Body of pancreas (tissue), 4 donors: ENCODE data around the gene GOLGA3. TPM values are rescaled to one million over a fixed set of nuclear protein-coding genes. Genes with fewer than 3 reads are reported as not detected.

Source experiments
- ATAC-seq: fragments of 150-250 bp; one replicate; pipeline ENCODE4 v1.9.1; 2016
- DNase-seq, 4 donors: peaks; one replicate each; pipeline ENCODE4 v3.0.0-alpha.2; 2019
- H3K27ac ChIP-seq, 4 donors: fragments of 200-600 bp; sonication (generic); 1 replicate in 3 of 4; 2 replicates in 1 of 4; pipeline versions ENCODE4 v1.5.1 to v1.6.1; 2016 to 2019; ENCODE audit warnings: mild to moderate bottlenecking in 1 of 4, mixed read lengths in 1 of 4, moderate library complexity in 1 of 4
- H3K27me3 ChIP-seq, 2 donors: fragments of 200-600 bp; sonication (generic); one replicate each; pipeline ENCODE4 v1.6.0; 2016; ENCODE audit warnings: mild to moderate bottlenecking in 1 of 2
- H3K36me3 ChIP-seq, 2 donors: fragments of 200-600 bp; sonication (generic); replicated peaks in 1 of 2; 2 replicates each; pipeline ENCODE4 v1.5.1; 2016; ENCODE audit warnings: low read depth in 2 of 2; ENCODE audit not compliant: insufficient read depth in 1 of 2
- H3K4me1 ChIP-seq: fragments of 200-600 bp; sonication (generic); one replicate; pipeline ENCODE4 v1.6.0; 2016
- H3K4me3 ChIP-seq, 2 donors: fragments of 200-600 bp; sonication (generic); 1 replicate in 1 of 2; 2 replicates in 1 of 2; pipeline ENCODE4 v1.5.1; 2016 to 2019
- H3K9me3 ChIP-seq, 3 donors: fragments of 200-600 bp; sonication (generic); 1 replicate in 2 of 3; 2 replicates in 1 of 3; pipeline ENCODE4 v1.5.1; 2016
- POLR2A ChIP-seq, 3 donors: fragments of 450-650 bp; IDR thresholded peaks; one replicate each; pipeline ENCODE4 v1.6.1; 2016; ENCODE audit warnings: antibody characterized with exemption in 3 of 3, mild to moderate bottlenecking in 2 of 3
- whole genome bisulfite sequencing, 2 donors: methylation state at CpG; one replicate each; pipeline ENCODE4 v1.1.5; 2017; 5-methylcytosine and 5-hydroxymethylcytosine counted together
- intact Hi-C: fragments of 100-400 bp; cut with DNase I; formaldehyde crosslinking; loops from one replicate; pipeline ENCODE4 v1.15.1; 2023
- small RNA-seq: library from RNA; depleted of rRNA; stranded (forward); fragments of <200 nt; gene quantifications from one replicate; pipeline ENCODE3, GENCODE V24; 2016
- total RNA-seq, 2 donors: library from RNA; depleted of rRNA; stranded (reverse); fragments of >200 nt; gene quantifications; one replicate each; pipeline ENCODE4 v1.1.0, GENCODE V29; 2016
- TF ChIP-seq, protein P1 (sequence below), 7 experiments: fragments of 450-650 bp in 4 of 7; fragments of 200-600 bp in 3 of 7; sonication (generic) in 3 of 7; IDR thresholded peaks; one replicate each; pipeline ENCODE4 v1.5.1; 2016 to 2019; ENCODE audit warnings: antibody characterized with exemption in 7 of 7

Gene GOLGA3
- total RNA-seq, 2 donors from 2014 or later, result 57.3 to 98.6 TPM

DNA sequence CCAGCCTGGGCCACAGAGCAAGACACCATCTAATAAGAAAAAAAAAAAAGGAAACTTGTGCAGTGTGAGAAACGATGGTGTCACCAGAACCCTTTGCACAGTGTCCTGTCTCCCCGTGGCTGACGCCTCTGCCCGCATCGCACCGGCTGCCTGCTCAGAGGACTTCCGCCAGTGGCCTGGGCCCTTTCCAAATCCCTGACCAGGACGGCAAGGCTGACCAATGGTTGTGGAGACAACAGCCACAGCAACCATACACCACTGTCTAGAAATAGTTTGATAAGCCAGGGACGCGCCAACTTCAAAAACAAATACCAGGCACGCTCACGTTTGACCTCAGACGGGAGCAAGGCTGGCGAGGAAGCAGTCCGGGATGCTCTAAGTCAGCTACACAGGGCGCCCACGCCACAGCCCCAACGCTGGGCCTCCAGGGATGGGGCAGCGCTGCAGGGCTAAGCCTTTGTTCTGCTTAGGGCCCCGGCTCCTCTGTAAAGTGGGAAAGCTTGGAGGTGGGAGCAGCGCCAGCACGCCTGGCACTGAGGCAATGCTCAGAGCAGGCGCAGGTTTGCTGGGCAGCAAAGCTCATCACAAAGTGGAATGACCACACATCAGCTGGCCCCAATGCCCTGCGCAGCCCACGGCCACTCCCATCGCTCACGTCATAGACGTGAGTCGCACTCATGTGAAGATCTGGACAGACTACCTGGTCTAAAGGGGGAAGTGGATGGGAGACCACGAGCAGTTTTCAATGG, 105.5 kb downstream of the GOLGA3 start:
- TF ChIP-seq, protein P1, sequence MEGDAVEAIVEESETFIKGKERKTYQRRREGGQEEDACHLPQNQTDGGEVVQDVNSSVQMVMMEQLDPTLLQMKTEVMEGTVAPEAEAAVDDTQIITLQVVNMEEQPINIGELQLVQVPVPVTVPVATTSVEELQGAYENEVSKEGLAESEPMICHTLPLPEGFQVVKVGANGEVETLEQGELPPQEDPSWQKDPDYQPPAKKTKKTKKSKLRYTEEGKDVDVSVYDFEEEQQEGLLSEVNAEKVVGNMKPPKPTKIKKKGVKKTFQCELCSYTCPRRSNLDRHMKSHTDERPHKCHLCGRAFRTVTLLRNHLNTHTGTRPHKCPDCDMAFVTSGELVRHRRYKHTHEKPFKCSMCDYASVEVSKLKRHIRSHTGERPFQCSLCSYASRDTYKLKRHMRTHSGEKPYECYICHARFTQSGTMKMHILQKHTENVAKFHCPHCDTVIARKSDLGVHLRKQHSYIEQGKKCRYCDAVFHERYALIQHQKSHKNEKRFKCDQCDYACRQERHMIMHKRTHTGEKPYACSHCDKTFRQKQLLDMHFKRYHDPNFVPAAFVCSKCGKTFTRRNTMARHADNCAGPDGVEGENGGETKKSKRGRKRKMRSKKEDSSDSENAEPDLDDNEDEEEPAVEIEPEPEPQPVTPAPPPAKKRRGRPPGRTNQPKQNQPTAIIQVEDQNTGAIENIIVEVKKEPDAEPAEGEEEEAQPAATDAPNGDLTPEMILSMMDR (IDR thresholded peaks at IDR 0.05), result no peak
- no peak for TF ChIP-seq POLR2A (IDR thresholded peaks at IDR 0.05)
- no peaks in the 10 kb centered on the region for H3K9me3 ChIP-seq
- WGBS, 2 donors, result 90 to 91% methylated on average over 21 to 28 of the region's 30 CpGs
- intact Hi-C loops, result no loop called here
- no peaks in the 10 kb centered on the region for H3K27me3 ChIP-seq
- H3K4me1 ChIP-seq, result no peaks in the 10 kb centered on the region
- H3K36me3 ChIP-seq, result peaks cover 11 to 34% of the 10 kb centered on the region in 2 donors
- no peak overlapping the region for H3K27ac ChIP-seq
- ATAC-seq, result no peak
- H3K4me3 ChIP-seq, result no peak overlapping the region
- DNase-seq, result no peak

DNA sequence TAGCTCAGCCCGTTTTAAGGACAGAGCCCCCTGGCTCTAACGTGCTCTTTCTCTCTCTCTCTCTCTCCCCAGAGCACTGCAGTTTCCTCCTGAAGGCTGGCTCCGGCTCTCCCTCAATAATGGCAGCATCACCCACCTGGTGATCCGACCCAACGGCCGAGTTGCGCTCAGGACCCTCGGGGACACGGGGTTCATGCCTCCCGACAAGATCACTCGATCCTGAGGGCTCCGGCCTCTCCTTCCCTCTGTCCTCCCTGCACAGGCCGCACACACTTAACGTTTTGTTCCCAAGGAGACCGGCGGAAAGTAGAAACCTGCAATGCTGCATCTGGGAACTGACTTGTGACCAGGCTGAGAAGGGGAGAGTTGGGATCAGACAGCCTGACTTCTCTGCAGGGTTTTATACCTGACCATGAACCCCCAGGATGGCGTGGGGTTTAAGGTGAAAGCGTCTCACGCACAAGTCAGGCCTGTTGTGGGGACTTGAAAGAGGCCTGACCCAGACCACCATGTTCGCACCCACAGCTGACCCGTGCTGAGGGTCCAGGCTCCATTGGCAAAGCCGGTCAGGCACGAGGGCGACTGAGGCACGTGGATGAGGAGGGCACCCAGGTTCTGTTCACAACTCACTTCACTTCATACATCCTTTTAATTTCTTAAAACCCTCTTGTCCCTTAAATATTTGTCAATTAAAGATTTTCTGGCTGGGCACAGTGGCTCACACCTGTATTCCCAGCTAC, 107.9 kb downstream of the GOLGA3 start:
- no peaks in the 10 kb centered on the region for H3K4me1 ChIP-seq
- no peaks in the 10 kb centered on the region for H3K9me3 ChIP-seq
- ATAC-seq (no peak), DNase-seq (no peak)
- H3K27me3 ChIP-seq, result no peaks in the 10 kb centered on the region
- no peak overlapping the region for H3K27ac ChIP-seq
- WGBS, 2 donors, result 91 to 98% methylated on average over 22 to 25 of the region's 25 CpGs
- H3K4me3 ChIP-seq, result no peak overlapping the region
- H3K36me3 ChIP-seq, result peaks cover 11 to 21% of the 10 kb centered on the region in 2 donors
- intact Hi-C loops, result no loop called here
- TF ChIP-seq, protein P1 (IDR thresholded peaks at IDR 0.05), result no peak
- no peak for TF ChIP-seq POLR2A (IDR thresholded peaks at IDR 0.05)

DNA sequence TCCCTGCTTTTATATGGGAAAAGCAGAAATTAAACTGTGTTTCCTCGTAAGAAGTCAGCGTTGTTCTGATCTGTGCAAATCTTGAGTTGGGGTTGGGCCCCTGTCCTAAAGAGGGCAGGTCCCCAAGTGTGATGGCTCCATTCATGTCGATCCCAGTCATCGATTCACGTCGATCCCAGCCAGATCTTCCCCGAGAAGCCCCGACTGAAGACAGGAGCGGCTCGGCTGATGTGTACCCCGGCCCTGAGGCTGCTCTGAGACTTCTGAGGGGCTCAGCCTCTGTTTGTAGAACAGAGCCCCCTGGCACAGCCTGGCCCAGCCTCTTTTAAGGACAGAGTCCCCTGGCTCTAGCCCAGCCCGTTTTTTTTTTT, 108.7 kb downstream of the GOLGA3 start:
- Histone ChIP-seq H3K4me1 (no peaks in the 10 kb centered on the region), H3K4me3 (no peak overlapping the region), H3K27ac (no peak overlapping the region), H3K36me3 (peaks cover 11 to 22% of the 10 kb centered on the region in 2 donors), H3K9me3 (no peaks in the 10 kb centered on the region), H3K27me3 (no peaks in the 10 kb centered on the region)
- no peak for ATAC-seq
- 83 to 92% methylated on average over 12 of the region's 12 CpGs for WGBS, 2 donors
- intact Hi-C loops, result no loop called here
- DNase-seq, result no peak
- no peak for TF ChIP-seq POLR2A (IDR thresholded peaks at IDR 0.05)
- TF ChIP-seq, protein P1 (IDR thresholded peaks at IDR 0.05), result no peak

DNA sequence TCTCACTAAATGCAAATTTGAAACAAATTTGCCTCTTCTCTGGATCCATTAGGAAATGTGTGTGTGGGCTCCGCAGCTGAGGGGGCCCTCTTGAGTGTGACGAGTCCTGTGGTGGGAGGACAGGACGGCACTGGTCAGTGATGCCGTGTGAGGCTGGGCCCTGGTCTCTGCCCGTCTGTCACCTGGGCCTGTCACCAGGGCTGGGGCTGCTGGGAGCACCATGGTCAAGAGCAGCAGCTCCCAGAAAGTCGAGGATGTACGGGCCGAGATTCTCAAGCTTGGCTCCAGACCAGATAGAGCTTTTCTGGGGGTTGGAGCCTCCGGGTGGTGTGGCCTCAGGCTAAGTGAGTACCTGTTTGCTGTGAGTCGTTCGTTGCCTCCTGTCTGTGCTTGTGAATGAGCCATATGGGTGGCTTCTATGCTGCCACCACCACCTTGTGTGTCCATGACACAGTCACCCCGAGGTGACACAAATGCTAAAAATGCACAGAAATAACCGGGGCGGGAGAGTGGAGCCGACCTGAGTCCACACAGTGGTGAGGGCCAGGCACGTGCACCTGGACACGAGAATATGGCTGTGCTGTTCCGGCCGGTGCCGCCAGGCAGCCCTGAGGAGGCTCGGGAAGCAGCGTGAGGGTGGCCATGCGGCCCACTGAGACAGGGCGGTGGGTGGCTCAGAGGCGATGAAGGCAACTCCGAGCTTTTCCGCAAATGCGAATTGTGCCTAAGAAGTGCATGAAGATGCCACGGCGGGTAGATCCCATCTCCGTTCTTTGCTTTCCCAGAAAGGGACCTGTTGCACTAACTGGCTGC, 109.3 kb downstream of the GOLGA3 start:
- Histone ChIP-seq H3K27ac (no peak overlapping the region), H3K4me3 (no peak overlapping the region), H3K36me3 (peaks cover 11 to 20% of the 10 kb centered on the region in 2 donors), H3K4me1 (no peaks in the 10 kb centered on the region), H3K9me3 (no peaks in the 10 kb centered on the region), H3K27me3 (no peaks in the 10 kb centered on the region)
- intact Hi-C loops, result no loop called here
- WGBS, 2 donors, result 89 to 98% methylated on average over 23 to 31 of the region's 31 CpGs
- TF ChIP-seq, protein P1 (IDR thresholded peaks at IDR 0.05), result no peak
- no peak for TF ChIP-seq POLR2A (IDR thresholded peaks at IDR 0.05)
- DNase-seq, result no peak
- ATAC-seq, result peak; percentile 15

Small RNA genes lying within 50 kb of the gene (small RNA-seq; reads per million reads assigned to genes)
- gene RNA5SP379, result not detected

Other genes starting within 250 kb of the GOLGA3 start
- not detected for gene LRCOL1, start 218.3 kb downstream of the GOLGA3 start, total RNA-seq
- gene P2RX2, start 210.1 kb downstream of the GOLGA3 start, total RNA-seq, result 1 to 10 TPM in 1 of 2 donors, not detected in 1; 1.0 TPM
- gene POLE, start 141.5 kb downstream of the GOLGA3 start, total RNA-seq, result 10 to 100 TPM; 12.5 to 36.9 TPM
- gene PXMP2, start 141.3 kb downstream of the GOLGA3 start, total RNA-seq, result 10 to 100 TPM; 37.2 to 39.7 TPM
- gene PGAM5, start 118.0 kb downstream of the GOLGA3 start, total RNA-seq, result 10 to 100 TPM; 15.0 to 39.2 TPM
- gene ANKLE2, start 67.0 kb downstream of the GOLGA3 start, total RNA-seq, result 10 to 100 TPM; 37.9 to 76.1 TPM
- 10 to 100 TPM; 31.4 to 45.2 TPM for gene CHFR, start 58.7 kb upstream of the GOLGA3 start, total RNA-seq
- gene ZNF605, start 127.4 kb upstream of the GOLGA3 start, total RNA-seq, result 10 to 100 TPM; 10.4 to 18.1 TPM
- gene ZNF26, start 157.5 kb upstream of the GOLGA3 start, total RNA-seq, result 1 to 10 TPM; 7.5 to 8.6 TPM
- 10 to 100 TPM; 10.2 to 22.1 TPM for gene ZNF84, start 208.6 kb upstream of the GOLGA3 start, total RNA-seq